WTC11 (cell line): ENCODE measurements around the gene AQP7. TPM values are rescaled to one million over a fixed set of nuclear protein-coding genes. Genes with fewer than 3 reads are reported as not detected.

Experiments
- ATAC-seq: fragments of 200-7000 bp; cut with Tn5 transposase; 2 replicates; pipeline ENCODE4 v1.10.0; 2021; ENCODE audit warnings: mild to moderate bottlenecking, moderate library complexity
- CTCF ChIA-PET: fragments of 300-600 bp; sonication (Branson Sonifier 250); formaldehyde crosslinking; loops from one replicate; lab custom pipeline; 2021; ENCODE audit warnings: antibody characterized with exemption; lab: Charles Lee
- POLR2A ChIA-PET: fragments of 350-600 bp; sonication (Branson Sonifier 250); formaldehyde crosslinking; loops from one replicate; lab custom pipeline; 2021; ENCODE audit warnings: antibody characterized with exemption; lab: Charles Lee
- DNase-seq: peaks from one replicate; pipeline ENCODE4 v3.0.0; 2021; ENCODE audit warnings: low spot score
- H3K27ac Mint-ChIP-seq: 2 replicates; pipeline ENCODE4 v1.8.0; 2021; ENCODE audit warnings: mixed read lengths
- H3K27me3 Mint-ChIP-seq: 2 replicates; pipeline ENCODE4 v1.8.0; 2021; ENCODE audit warnings: low read depth, mild to moderate bottlenecking, moderate library complexity, mixed read lengths
- H3K36me3 Mint-ChIP-seq: 2 replicates; pipeline ENCODE4 v1.8.0; 2021; ENCODE audit warnings: mixed read lengths
- H3K4me1 Mint-ChIP-seq: 2 replicates; pipeline ENCODE4 v1.8.0; 2022; ENCODE audit warnings: mixed read lengths
- H3K4me3 Mint-ChIP-seq: 2 replicates; pipeline ENCODE4 v1.8.0; 2021; ENCODE audit warnings: mild to moderate bottlenecking, moderate library complexity, mixed read lengths
- H3K9me3 Mint-ChIP-seq: 2 replicates; pipeline ENCODE4 v1.8.0; 2021; ENCODE audit warnings: mixed read lengths
- ARID4B ChIP-seq: sonication (generic); formaldehyde crosslinking; IDR thresholded peaks from 2 replicates; pipeline ENCODE4 v1.8.0; 2023; ENCODE audit warnings: missing genetic modification reagents, mild to moderate bottlenecking, borderline replicate concordance
- ATF2 ChIP-seq: sonication (generic); formaldehyde crosslinking; IDR thresholded peaks from 2 replicates; pipeline ENCODE4 v1.8.1; 2022; ENCODE audit warnings: low read depth, missing genetic modification reagents, borderline replicate concordance
- E2F1 ChIP-seq: sonication (generic); formaldehyde crosslinking; IDR thresholded peaks from 2 replicates; pipeline ENCODE4 v1.8.0; 2022; ENCODE audit warnings: mild to moderate bottlenecking, missing genetic modification reagents
- EMX1 ChIP-seq: fragments of 250-450 bp; sonication (Bioruptor Pico); IDR thresholded peaks from 2 replicates; pipeline ENCODE4 v1.8.0; 2021; ENCODE audit warnings: mild to moderate bottlenecking
- ESRRA ChIP-seq: sonication (generic); formaldehyde crosslinking; IDR thresholded peaks from 2 replicates; pipeline ENCODE4 v1.8.1; 2022; ENCODE audit warnings: mild to moderate bottlenecking, missing genetic modification reagents, borderline replicate concordance
- FOXK1 ChIP-seq: sonication (generic); formaldehyde crosslinking; IDR thresholded peaks from 2 replicates; pipeline ENCODE4 v1.8.0; 2022; ENCODE audit warnings: mild to moderate bottlenecking, moderate library complexity, missing genetic modification reagents
- IRF1 ChIP-seq: sonication (generic); formaldehyde crosslinking; IDR thresholded peaks from 2 replicates; pipeline ENCODE4 v1.8.0; 2023; ENCODE audit warnings: missing genetic modification reagents
- JUN ChIP-seq: sonication (generic); formaldehyde crosslinking; IDR thresholded peaks from 2 replicates; pipeline ENCODE4 v1.8.0; 2023; ENCODE audit warnings: mild to moderate bottlenecking, missing genetic modification reagents
- NFYB ChIP-seq: sonication (generic); formaldehyde crosslinking; conservative IDR thresholded peaks from 2 replicates; pipeline ENCODE4 v1.8.0; 2022; ENCODE audit warnings: low read depth, missing genetic modification reagents
- NR1H2 ChIP-seq: sonication (generic); formaldehyde crosslinking; IDR thresholded peaks from 2 replicates; pipeline ENCODE4 v1.9.0; 2021; ENCODE audit warnings: mild to moderate bottlenecking, moderate library complexity, missing genetic modification reagents
- OVOL2 ChIP-seq: fragments of 250-450 bp; sonication (Bioruptor Pico); IDR thresholded peaks from 2 replicates; pipeline ENCODE4 v1.9.0; 2021; ENCODE audit warnings: mild to moderate bottlenecking, borderline replicate concordance
- PRRX2 ChIP-seq: fragments of 250-450 bp; sonication (Bioruptor Pico); IDR thresholded peaks from 2 replicates; pipeline ENCODE4 v1.8.0; 2021; ENCODE audit warnings: mild to moderate bottlenecking
- STAT6 ChIP-seq: sonication (generic); formaldehyde crosslinking; conservative IDR thresholded peaks from 2 replicates; pipeline ENCODE4 v1.8.1; 2023; ENCODE audit warnings: mild to moderate bottlenecking, low read depth, missing genetic modification reagents, moderate library complexity
- TP53 ChIP-seq: sonication (generic); formaldehyde crosslinking; IDR thresholded peaks from 2 replicates; pipeline ENCODE4 v1.8.1; 2023; ENCODE audit warnings: mild to moderate bottlenecking, missing genetic modification reagents
- ZNF219 ChIP-seq: sonication (generic); formaldehyde crosslinking; IDR thresholded peaks from 2 replicates; pipeline ENCODE4 v1.8.0; 2023; ENCODE audit warnings: missing genetic modification reagents, mild to moderate bottlenecking, borderline replicate concordance
- ZNF281 ChIP-seq: sonication (generic); formaldehyde crosslinking; IDR thresholded peaks from 2 replicates; pipeline ENCODE4 v1.8.0; 2023; ENCODE audit warnings: mild to moderate bottlenecking, missing genetic modification reagents
- ZNF396 ChIP-seq: fragments of 250-450 bp; sonication (Bioruptor Pico); IDR thresholded peaks from 2 replicates; pipeline ENCODE4 v1.8.0; 2021; ENCODE audit warnings: mild to moderate bottlenecking, moderate library complexity, borderline replicate concordance
- total RNA-seq: library from RNA; stranded (reverse); gene quantifications from 3 replicates; pipeline ENCODE4 v1.2.3, GENCODE V29; 2021

The AQP7 gene
- total RNA-seq, 1 experiment from 2014 or later, result 0.17 TPM

- H3K9me3 Mint-ChIP-seq, result no peaks in the 10 kb centered on the region
- no peaks in the 10 kb centered on the region for H3K36me3 Mint-ChIP-seq
- no peak overlapping the region for H3K4me3 Mint-ChIP-seq
- TF ChIP-seq TP53 (CRISPR knock-in tag) (no peak), ATF2 (no peak), EMX1 (no peak), FOXK1 (CRISPR knock-in tag) (no peak), IRF1 (CRISPR knock-in tag) (no peak), ARID4B (CRISPR knock-in tag) (no peak), ZNF396 (no peak), JUN (CRISPR knock-in tag) (no peak), ZNF219 (CRISPR knock-in tag) (no peak), STAT6 (no peak), ESRRA (CRISPR knock-in tag) (no peak)
- H3K27ac Mint-ChIP-seq, result no peak overlapping the region
- ChIA-PET CTCF (interaction anchor here (1.2 to 3.7 kb wide), 3 partner anchors 13 to 19 kb away, joined by 5 to 23 read pairs (median 23); partner anchors contain the start of gene AQP3), POLR2A (interaction anchor here (1.4 kb wide), 1 partner anchor 59 kb away, joined by 3 read pairs; no protein-coding TSS in a partner anchor)
- H3K4me1 Mint-ChIP-seq, result peaks cover 11% of the 10 kb centered on the region
- DNase-seq (no peak), ATAC-seq (no peak)
- no peaks in the 10 kb centered on the region for H3K27me3 Mint-ChIP-seq
These were observed 32.1 kb upstream of the AQP7 start for GRCh38 chr9:33434317-33435105.

- Mint-ChIP-seq H3K27me3 (no peaks in the 10 kb centered on the region), H3K27ac (no peak overlapping the region), H3K4me1 (peaks cover 5% of the 10 kb centered on the region), H3K36me3 (no peaks in the 10 kb centered on the region), H3K9me3 (no peaks in the 10 kb centered on the region), H3K4me3 (no peak overlapping the region)
- ChIA-PET CTCF (interaction anchor here (1.2 to 3.3 kb wide), 2 partner anchors 14 to 19 kb away, joined by 5 to 23 read pairs; partner anchors contain the start of gene AQP3), POLR2A (interaction anchor here (1.4 kb wide), 1 partner anchor 58 kb away, joined by 3 read pairs; no protein-coding TSS in a partner anchor)
- DNase-seq (no peak), ATAC-seq (no peak)
- TF ChIP-seq PRRX2 (CRISPR knock-in tag) (no peak), NR1H2 (CRISPR knock-in tag) (no peak), E2F1 (CRISPR knock-in tag) (no peak), ZNF281 (CRISPR knock-in tag) (no peak), NFYB (CRISPR knock-in tag) (no peak), OVOL2 (CRISPR knock-in tag) (no peak)
These were observed 31.5 kb upstream of the AQP7 start for GRCh38 chr9:33433871-33434270.
